ENCODE data around the gene PCDH15. TPM values are rescaled to one million over a fixed set of nuclear protein-coding genes. Genes with fewer than 3 reads are reported as not detected.

Gene PCDH15
- total and polyA plus RNA-seq, 2 of the 13 experiments (the other 11 are each of a cell fraction or from before 2014, with no cell fraction given): not detected

GRCh38 chr10:54525816-54526215, 275.2 kb downstream of the PCDH15 start:
- 0% methylated on average over 1 of the region's 1 CpG for WGBS (ENCODE audit: low lambda C conversion rate)
- no peak overlapping the region for H3K4me2 ChIP-seq (ENCODE audit: low read depth, low read length)
- POLR2A ChIA-PET: no interaction called here
- no peak for TF ChIP-seq ZFP82 (CRISPR knock-in tag; IDR thresholded peaks at IDR 0.05; ENCODE audit: borderline replicate concordance)
- TF ChIP-seq ZFAT (CRISPR knock-in tag; conservative IDR thresholded peaks at IDR 0.05): no peak
- TF ChIP-seq MXD4 (CRISPR knock-in tag; IDR thresholded peaks at IDR 0.05): no peak
- TF ChIP-seq GATAD2A (CRISPR knock-in tag; IDR thresholded peaks at IDR 0.05): no peak
- no peak for TF ChIP-seq SMARCE1 (IDR thresholded peaks at IDR 0.05; ENCODE audit: borderline replicate concordance)
- TF ChIP-seq KLF16 (CRISPR knock-in tag; IDR thresholded peaks at IDR 0.05): no peak
- no peak for TF ChIP-seq STAT6 (CRISPR knock-in tag; IDR thresholded peaks at IDR 0.05; ENCODE audit: borderline replicate concordance)
- no peak for TF ChIP-seq SCMH1 (CRISPR knock-in tag; IDR thresholded peaks at IDR 0.05; ENCODE audit: borderline replicate concordance)
- no peak for TF ChIP-seq ZNF740 (CRISPR knock-in tag; IDR thresholded peaks at IDR 0.05)
- no peak for TF ChIP-seq GTF3A (CRISPR knock-in tag; conservative IDR thresholded peaks at IDR 0.05)
- TF ChIP-seq ZNF441 (CRISPR knock-in tag; IDR thresholded peaks at IDR 0.05; ENCODE audit: borderline replicate concordance): no peak
- TF ChIP-seq HINFP (CRISPR knock-in tag; IDR thresholded peaks at IDR 0.05; ENCODE audit: low read depth): no peak
- no peak for TF ChIP-seq LCORL (IDR thresholded peaks at IDR 0.05)
- TF ChIP-seq LCORL (CRISPR knock-in tag; IDR thresholded peaks at IDR 0.05): no peak
- TF ChIP-seq PAX8 (CRISPR knock-in tag; IDR thresholded peaks at IDR 0.05; ENCODE audit: borderline replicate concordance): no peak
- no peak for TF ChIP-seq ZNF710 (CRISPR knock-in tag; IDR thresholded peaks at IDR 0.05; ENCODE audit: borderline replicate concordance)
- TF ChIP-seq ZNF580 (CRISPR knock-in tag; IDR thresholded peaks at IDR 0.05; ENCODE audit: borderline replicate concordance, low read depth): no peak
- TF ChIP-seq ZNF572 (CRISPR knock-in tag; IDR thresholded peaks at IDR 0.05): no peak
- no peak for TF ChIP-seq CAMTA2 (CRISPR knock-in tag; IDR thresholded peaks at IDR 0.05; ENCODE audit: borderline replicate concordance)
- TF ChIP-seq ZFP36L1 (CRISPR knock-in tag; IDR thresholded peaks at IDR 0.05): no peak
- no peaks in the 10 kb centered on the region for H3K9me3 ChIP-seq (ENCODE audit: low read length)
- H2AFZ ChIP-seq (ENCODE audit: low read length): no peak overlapping the region
- DNase-seq (ENCODE audit: low spot score): no peak
- CTCF ChIA-PET (ENCODE audit: low intra/inter-chr PET ratio, low total read pairs): no interaction called here
- no peak overlapping the region for H3K27ac ChIP-seq (ENCODE audit: extremely low read length, insufficient read depth, low read length)
- no peak for ATAC-seq
- no TSS peak for BruUV-seq (replicated peaks)
- no peaks in the 10 kb centered on the region for H3K27me3 ChIP-seq (ENCODE audit: control insufficient read depth in 1 of 2, insufficient read depth in 2 of 2, low read length in 2 of 2)
- no peaks in the 10 kb centered on the region for H3K79me2 ChIP-seq (ENCODE audit: insufficient read depth, low read length)
- intact Hi-C loops (cut with micrococcal nuclease; ENCODE audit: unreplicated experiment) (no loop called here), in situ Hi-C loops (cut with HindIII; ENCODE audit: extremely low pct_ligation_motif_present, low pct_unique_long_range_greater_than_20kb) (no loop called here)
- H3K4me3 ChIP-seq (replicated peaks in 1 of 3; ENCODE audit: insufficient read depth in 1 of 3, low read depth in 2 of 3, low read length in 3 of 3): no peak overlapping the region
- H3K4me1 ChIP-seq (ENCODE audit: insufficient read depth, low read length): no peaks in the 10 kb centered on the region
- H4K20me1 ChIP-seq (ENCODE audit: insufficient read depth, low read length): no peaks in the 10 kb centered on the region
- H3K9ac ChIP-seq (ENCODE audit: insufficient read depth, low read depth, low read length): no peak overlapping the region
- no peak for FAIRE-seq
- no peaks in the 10 kb centered on the region for H3K36me3 ChIP-seq (replicated peaks in 1 of 2; ENCODE audit: control insufficient read depth in 1 of 2, insufficient read depth in 2 of 2, low read length in 2 of 2)

All from HepG2 (cell line).